Endothelial cell of umbilical vein (primary cell): ENCODE results near the gene SDK2. TPM values are rescaled to one million over a fixed set of nuclear protein-coding genes. Genes with fewer than 3 reads are reported as not detected.

Experiments
- BruUV-seq: library from RNA; stranded (reverse); fragments of 400-500 nt; replicated peaks from 2 replicates; lab custom pipeline; 2021; lab: Mats Ljungman, UMichigan
- CTCF ChIA-PET: fragments of 300-600, 350-600 bp; sonication (Branson Sonifier 250); formaldehyde crosslinking; loops from one replicate; lab custom pipeline; 2021; ENCODE audit warnings: antibody characterized with exemption, inconsistent platforms; lab: Charles Lee
- POLR2A ChIA-PET: fragments of 300-600, 350-600 bp; sonication (Branson Sonifier 250); formaldehyde crosslinking; loops from one replicate; lab custom pipeline; 2021; ENCODE audit warnings: antibody characterized with exemption, inconsistent platforms; lab: Charles Lee
- DNase-seq: peaks from one replicate; pipeline ENCODE4 v3.0.0-alpha.2; 2011; ENCODE audit warnings: low read depth, low spot score
- FAIRE-seq: peaks from 2 replicates; lab custom pipeline; 2011; peaks lifted over from hg19 to GRCh38; lab: Jason Lieb, UNC
- H2AFZ ChIP-seq: 2 replicates; pipeline ENCODE4 v1.6.0; 2012; ENCODE audit warnings: low read depth, low read length, control low read depth, inconsistent platforms
- H3K27ac ChIP-seq: 2 replicates; pipeline ENCODE4 v1.5.1; 2011; ENCODE audit warnings: low read depth, mild to moderate bottlenecking, control low read depth, low read length, moderate library complexity; ENCODE audit not compliant: insufficient read depth
- H3K27me3 ChIP-seq, 2 experiments: 2 replicates each; pipeline versions ENCODE4 v1.6.0 to v1.6.1; 2011; ENCODE audit warnings: low read length in 2 of 2, mixed read lengths in 1 of 2; ENCODE audit not compliant: control insufficient read depth in 2 of 2, insufficient read depth in 2 of 2
- H3K36me3 ChIP-seq, 2 experiments: 2 replicates in 1 of 2; 3 replicates in 1 of 2; pipeline ENCODE4 v1.5.1; 2011; ENCODE audit warnings: low read length in 2 of 2, mild to moderate bottlenecking in 1 of 2, moderate library complexity in 1 of 2; ENCODE audit not compliant: control insufficient read depth in 2 of 2, insufficient read depth in 2 of 2; ENCODE audit errors: extremely low read depth in 1 of 2
- H3K4me1 ChIP-seq: 3 replicates; pipeline ENCODE4 v1.5.1; 2011; ENCODE audit warnings: mild to moderate bottlenecking, low read length; ENCODE audit not compliant: control insufficient read depth, insufficient read depth; ENCODE audit errors: extremely low read depth
- H3K4me2 ChIP-seq: 2 replicates; pipeline ENCODE4 v1.6.1; 2011; ENCODE audit warnings: low read length, control low read depth, mixed read lengths; ENCODE audit not compliant: insufficient read depth
- H3K4me3 ChIP-seq, 3 experiments: fragments of 200-600 bp in 1 of 3; sonication (generic), shearing (Covaris generic) in 1 of 3; replicated peaks in 1 of 3; 2 replicates each; pipeline ENCODE4 v1.5.1; 2011 to 2016; ENCODE audit warnings: control low read depth in 3 of 3, low read length in 3 of 3, mild to moderate bottlenecking in 2 of 3, inconsistent platforms in 1 of 3, low read depth in 1 of 3, moderate library complexity in 1 of 3; ENCODE audit not compliant: insufficient read depth in 1 of 3
- H3K79me2 ChIP-seq: 2 replicates; pipeline ENCODE4 v1.6.0; 2012; ENCODE audit warnings: low read length, inconsistent platforms; ENCODE audit not compliant: control insufficient read depth, insufficient read depth
- H3K9ac ChIP-seq: replicated peaks from 2 replicates; pipeline ENCODE3; 2011; ENCODE audit warnings: low read length, control low read depth; ENCODE audit not compliant: insufficient read depth; ENCODE audit errors: extremely low read depth
- H3K9me1 ChIP-seq: replicated peaks from 3 replicates; pipeline ENCODE4 v1.6.0; 2011; ENCODE audit warnings: mild to moderate bottlenecking, low read length; ENCODE audit not compliant: control insufficient read depth, insufficient read depth; ENCODE audit errors: extremely low read depth
- H3K9me3 ChIP-seq: replicated peaks from 2 replicates; pipeline ENCODE4 v1.5.1; 2012; ENCODE audit warnings: low read length, inconsistent platforms; ENCODE audit not compliant: control insufficient read depth, insufficient read depth
- H4K20me1 ChIP-seq: replicated peaks from 2 replicates; pipeline ENCODE3; 2011; ENCODE audit warnings: mild to moderate bottlenecking, low read length; ENCODE audit not compliant: control insufficient read depth, insufficient read depth; ENCODE audit errors: extremely low read depth
- EZH2 ChIP-seq: IDR thresholded peaks from 2 replicates; pipeline ENCODE4 v1.6.1; 2012; ENCODE audit warnings: borderline replicate concordance, low read depth, mild to moderate bottlenecking, moderate library complexity, low read length, inconsistent platforms; ENCODE audit not compliant: severe bottlenecking
- FOS ChIP-seq: IDR thresholded peaks from 2 replicates; pipeline ENCODE4 v1.6.1; 2011; ENCODE audit warnings: mild to moderate bottlenecking, low read length, moderate library complexity, borderline replicate concordance; ENCODE audit not compliant: insufficient read depth
- GATA2 ChIP-seq: IDR thresholded peaks from 2 replicates; pipeline ENCODE4 v1.7.0; 2011; ENCODE audit warnings: low read depth, mild to moderate bottlenecking, moderate library complexity, mixed read lengths, low read length; ENCODE audit not compliant: insufficient read length, insufficient read depth
- JUN ChIP-seq: IDR thresholded peaks from 2 replicates; pipeline ENCODE4 v1.6.1; 2011; ENCODE audit warnings: borderline replicate concordance, low read depth; ENCODE audit not compliant: insufficient read length, insufficient read depth
- MYC ChIP-seq: IDR thresholded peaks from one replicate; pipeline ENCODE4 v1.6.1; 2011; ENCODE audit warnings: mild to moderate bottlenecking, low read depth, low read length
- POLR2A ChIP-seq: IDR thresholded peaks from 2 replicates; pipeline ENCODE4 v1.6.1; 2012; ENCODE audit warnings: low read depth, mild to moderate bottlenecking, control low read depth, low read length
- POLR2AphosphoS5 ChIP-seq: IDR thresholded peaks from 2 replicates; pipeline ENCODE4 v1.6.1; 2012; ENCODE audit warnings: low read depth, mild to moderate bottlenecking, control low read depth, low read length, moderate library complexity; ENCODE audit not compliant: insufficient read depth
- dilution Hi-C: fragments of 300-500 bp; cut with MboI; formaldehyde crosslinking; loops from one replicate; pipeline ENCODE4 v1.15.0; 2019; ENCODE audit warnings: low sequenced_read_pairs; ENCODE audit not compliant: extremely low pct_ligation_motif_present
- intact Hi-C: fragments of 100-400 bp; cut with micrococcal nuclease; formaldehyde crosslinking; loops from one replicate; pipeline ENCODE4 v1.10.0; 2022
- polyA plus RNA-seq, 4 experiments: library from polyadenylated mRNA; depleted of rRNA in 3 of 4; stranded (reverse) in 3 of 4; unstranded in 1 of 4; fragments of >200 nt; gene quantifications; 2 replicates each; pipeline versions ENCODE4 v1.2.1 to v1.2.3, GENCODE V29; 2011 to 2012; ENCODE audit warnings: missing spikeins in 1 of 4
- total RNA-seq: library from RNA; stranded (reverse); gene quantifications from 2 replicates; pipeline ENCODE4 v1.2.3, GENCODE V29; 2021
- TF ChIP-seq, protein P1 (sequence below): IDR thresholded peaks from 2 replicates; pipeline ENCODE4 v1.6.1; 2011; ENCODE audit not compliant: insufficient read depth, insufficient read length
- TF ChIP-seq, protein P2 (sequence below), 2 donors: IDR thresholded peaks; 1 replicate in 1 of 2; 2 replicates in 1 of 2; pipeline ENCODE4 v1.5.1; 2011; ENCODE audit warnings: low read length in 2 of 2, mild to moderate bottlenecking in 2 of 2, moderate library complexity in 2 of 2, control low read depth in 1 of 2, inconsistent platforms in 1 of 2, low read depth in 1 of 2; ENCODE audit not compliant: insufficient read depth in 1 of 2; ENCODE audit errors: extremely low read depth in 1 of 2

The SDK2 gene
- total and polyA plus RNA-seq, 2 donors (not counting 3 experiments of a cell fraction or from before 2014, with no cell fraction given): not detected

DNA sequence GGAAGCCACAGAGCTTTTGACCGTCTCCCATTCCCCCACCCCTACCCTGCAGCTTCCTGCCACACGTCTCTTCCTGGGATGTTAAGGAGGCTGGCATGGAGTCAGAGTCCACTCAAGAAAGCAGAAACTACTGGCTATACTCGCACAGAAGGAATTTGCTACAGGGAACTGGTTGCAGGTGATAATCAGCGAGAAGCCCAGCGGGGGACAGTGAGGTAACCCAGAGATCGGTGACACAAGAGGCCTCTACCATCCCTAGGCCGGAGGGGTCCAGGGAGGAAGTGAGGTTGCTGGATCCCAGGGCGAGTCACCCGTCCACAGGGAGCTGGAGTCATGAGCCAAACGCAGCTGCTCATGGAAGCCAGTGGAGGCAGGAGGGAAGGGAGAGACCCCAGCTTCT lies 93.7 kb downstream of the SDK2 start:
- H3K4me3 ChIP-seq: no peak overlapping the region
- POLR2A ChIA-PET: no interaction called here
- H3K4me1 ChIP-seq: no peaks in the 10 kb centered on the region
- TF ChIP-seq FOS (no peak), GATA2 (no peak), EZH2 (no peak), POLR2AphosphoS5 (no peak), POLR2A (no peak), MYC (no peak), JUN (no peak)
- TF ChIP-seq, protein P1, sequence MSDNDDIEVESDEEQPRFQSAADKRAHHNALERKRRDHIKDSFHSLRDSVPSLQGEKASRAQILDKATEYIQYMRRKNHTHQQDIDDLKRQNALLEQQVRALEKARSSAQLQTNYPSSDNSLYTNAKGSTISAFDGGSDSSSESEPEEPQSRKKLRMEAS: no peak
- TF ChIP-seq, protein P2, sequence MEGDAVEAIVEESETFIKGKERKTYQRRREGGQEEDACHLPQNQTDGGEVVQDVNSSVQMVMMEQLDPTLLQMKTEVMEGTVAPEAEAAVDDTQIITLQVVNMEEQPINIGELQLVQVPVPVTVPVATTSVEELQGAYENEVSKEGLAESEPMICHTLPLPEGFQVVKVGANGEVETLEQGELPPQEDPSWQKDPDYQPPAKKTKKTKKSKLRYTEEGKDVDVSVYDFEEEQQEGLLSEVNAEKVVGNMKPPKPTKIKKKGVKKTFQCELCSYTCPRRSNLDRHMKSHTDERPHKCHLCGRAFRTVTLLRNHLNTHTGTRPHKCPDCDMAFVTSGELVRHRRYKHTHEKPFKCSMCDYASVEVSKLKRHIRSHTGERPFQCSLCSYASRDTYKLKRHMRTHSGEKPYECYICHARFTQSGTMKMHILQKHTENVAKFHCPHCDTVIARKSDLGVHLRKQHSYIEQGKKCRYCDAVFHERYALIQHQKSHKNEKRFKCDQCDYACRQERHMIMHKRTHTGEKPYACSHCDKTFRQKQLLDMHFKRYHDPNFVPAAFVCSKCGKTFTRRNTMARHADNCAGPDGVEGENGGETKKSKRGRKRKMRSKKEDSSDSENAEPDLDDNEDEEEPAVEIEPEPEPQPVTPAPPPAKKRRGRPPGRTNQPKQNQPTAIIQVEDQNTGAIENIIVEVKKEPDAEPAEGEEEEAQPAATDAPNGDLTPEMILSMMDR (IDR thresholded peaks at IDR 0.05; ENCODE audit: extremely low read depth in 1 of 2, insufficient read depth in 1 of 2, low read depth in 1 of 2, low read length in 2 of 2): no peak
- dilution Hi-C loops (no loop called here), intact Hi-C loops (no loop called here)
- H3K9ac ChIP-seq: no peak overlapping the region
- H3K79me2 ChIP-seq: no peaks in the 10 kb centered on the region
- CTCF ChIA-PET: no interaction called here
- no TSS peak for BruUV-seq
- H3K27ac ChIP-seq: no peak overlapping the region
- FAIRE-seq: no peak
- no peak overlapping the region for H2AFZ ChIP-seq
- DNase-seq: no peak
- H3K9me1 ChIP-seq: no peaks in the 10 kb centered on the region
- no peaks in the 10 kb centered on the region for H4K20me1 ChIP-seq
- no peaks in the 10 kb centered on the region for H3K36me3 ChIP-seq
- no peaks in the 10 kb centered on the region for H3K9me3 ChIP-seq
- H3K4me2 ChIP-seq: no peak overlapping the region
- no peaks in the 10 kb centered on the region for H3K27me3 ChIP-seq
